Subcutaneous abdominal adipose tissue (tissue), 5 donors: ENCODE measurements around the gene IMPDH2.

Experiments
- H3K27ac ChIP-seq: one replicate; pipeline ENCODE4 v1.7.0; 2013; ENCODE audit warnings: low read depth, mild to moderate bottlenecking, inconsistent platforms, low read length, moderate library complexity
- H3K27me3 ChIP-seq, 5 donors: one replicate each; pipeline ENCODE4 v1.7.0; 2013; ENCODE audit warnings: low read length in 5 of 5, inconsistent platforms in 1 of 5; ENCODE audit not compliant: control insufficient read depth in 5 of 5, insufficient read depth in 4 of 5
- H3K36me3 ChIP-seq, 5 donors: one replicate each; pipeline ENCODE4 v1.7.0; 2013; ENCODE audit warnings: low read length in 5 of 5; ENCODE audit not compliant: control insufficient read depth in 5 of 5, insufficient read depth in 5 of 5
- H3K4me1 ChIP-seq, 5 donors: one replicate each; pipeline ENCODE4 v1.7.0; 2013; ENCODE audit warnings: low read length in 5 of 5, mild to moderate bottlenecking in 3 of 5, moderate library complexity in 1 of 5; ENCODE audit not compliant: control insufficient read depth in 5 of 5, insufficient read depth in 5 of 5
- H3K4me3 ChIP-seq, 5 donors: one replicate each; pipeline ENCODE4 v1.7.0; 2013; ENCODE audit warnings: low read length in 5 of 5, low read depth in 1 of 5
- H3K9ac ChIP-seq, 5 donors: one replicate each; pipeline ENCODE4 v1.7.0; 2013; ENCODE audit warnings: low read length in 5 of 5, mild to moderate bottlenecking in 4 of 5, moderate library complexity in 3 of 5
- H3K9me3 ChIP-seq, 5 donors: one replicate each; pipeline ENCODE4 v1.7.0; 2013; ENCODE audit warnings: low read length in 5 of 5; ENCODE audit not compliant: control insufficient read depth in 5 of 5
- donor health status: healthy.
- donor health status: healthy.
- donor health status: healthy.
- donor health status: healthy.
- donor health status: healthy.

The IMPDH2 gene

DNA sequence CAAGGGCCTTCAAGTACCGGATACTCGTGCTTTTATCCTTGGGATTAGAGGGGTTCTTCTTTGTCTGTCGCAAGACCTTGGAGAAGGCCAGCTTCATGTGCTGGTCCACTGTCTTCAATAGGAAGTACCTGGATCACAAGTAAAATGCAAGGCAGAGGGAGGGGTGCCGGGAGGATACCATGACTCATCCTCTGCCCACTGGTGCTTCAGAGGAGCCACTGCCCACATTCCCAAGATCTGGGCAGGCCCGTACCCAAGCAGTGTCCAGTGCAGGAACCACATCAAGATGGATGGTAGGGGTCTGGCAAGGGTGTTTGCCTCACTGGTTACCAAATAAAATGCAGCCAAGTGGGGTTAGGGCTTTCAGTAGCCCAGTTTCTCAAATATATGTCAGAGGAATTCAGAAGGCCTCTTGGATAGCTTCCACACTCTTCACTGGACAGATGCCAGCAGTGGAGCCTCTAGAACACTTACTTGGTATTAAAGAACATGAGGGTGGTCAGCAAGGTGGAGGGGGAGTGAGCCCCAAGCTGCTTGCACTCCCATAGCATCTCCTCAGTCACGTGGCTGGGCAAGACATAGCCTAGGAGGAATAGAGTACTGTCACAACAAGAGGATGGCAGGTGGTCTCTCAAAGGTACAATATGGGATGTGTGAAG is 3.6 kb upstream of the IMPDH2 start:
- H3K27me3 ChIP-seq = no peaks in the 10 kb centered on the region
- peaks cover 8 to 34% (median 28%) of the 10 kb centered on the region in 5 donors for H3K4me1 ChIP-seq
- no peaks in the 10 kb centered on the region for H3K9me3 ChIP-seq
- H3K36me3 ChIP-seq = peaks cover 11 to 64% (median 46%) of the 10 kb centered on the region in 5 donors
- no peak overlapping the region for H3K4me3 ChIP-seq
- no peak overlapping the region for H3K9ac ChIP-seq
- H3K27ac ChIP-seq = no peak overlapping the region

- no peaks in the 10 kb centered on the region for H3K9me3 ChIP-seq
- peak overlapping the region; percentile 92 for H3K27ac ChIP-seq
- peaks cover 8 to 42% (median 28%) of the 10 kb centered on the region in 5 donors for H3K4me1 ChIP-seq
- peaks cover 7 to 64% (median 55%) of the 10 kb centered on the region in 5 donors for H3K36me3 ChIP-seq
- no peaks in the 10 kb centered on the region for H3K27me3 ChIP-seq
- no peak overlapping the region for H3K9ac ChIP-seq
- no peak overlapping the region for H3K4me3 ChIP-seq
Observed at GRCh38 chr3:49030321-49030720, 1.1 kb upstream of the IMPDH2 start.

GRCh38 chr3:49029563-49029884 is 326 bp upstream of the IMPDH2 start:
- H3K9me3 ChIP-seq = no peaks in the 10 kb centered on the region
- H3K27me3 ChIP-seq = no peaks in the 10 kb centered on the region
- peaks cover 7 to 65% (median 58%) of the 10 kb centered on the region in 5 donors for H3K36me3 ChIP-seq
- peaks cover 8 to 45% (median 29%) of the 10 kb centered on the region in 5 donors for H3K4me1 ChIP-seq
- peak overlapping the region; percentile 32 to 79 (median 70) for H3K4me3 ChIP-seq
- peak overlapping the region; percentile 48 to 87 (median 81) for H3K9ac ChIP-seq
- peak overlapping the region; percentile 92 for H3K27ac ChIP-seq

DNA sequence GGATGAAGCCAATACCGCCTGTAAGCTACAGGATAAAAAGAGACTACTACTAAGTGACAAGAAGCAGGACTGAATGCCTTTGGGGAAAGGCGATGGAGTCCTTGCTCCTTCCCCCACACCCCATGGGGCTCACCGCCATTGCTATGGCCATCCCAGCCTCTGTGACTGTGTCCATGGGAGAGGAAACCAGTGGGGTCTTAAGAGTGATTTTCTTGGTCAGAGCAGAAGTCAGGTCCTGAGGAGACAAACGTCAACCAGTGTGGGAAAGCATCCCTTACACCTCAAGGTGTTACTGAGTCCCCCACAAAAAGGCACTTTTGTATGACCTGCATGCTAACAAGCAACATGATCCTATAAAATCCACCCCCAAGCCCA is 913 bp downstream of the IMPDH2 start:
- Histone ChIP-seq H3K36me3 (peaks cover 7 to 70% (median 63%) of the 10 kb centered on the region in 5 donors), H3K27ac (peak overlapping the region; percentile 92), H3K4me1 (peaks cover 8 to 51% (median 30%) of the 10 kb centered on the region in 5 donors), H3K9me3 (no peaks in the 10 kb centered on the region), H3K4me3 (peak overlapping the region; percentile 63 to 81 (median 70)), H3K9ac (peak overlapping the region in 3 of 5 donors; percentile 87), H3K27me3 (no peaks in the 10 kb centered on the region)

DNA sequence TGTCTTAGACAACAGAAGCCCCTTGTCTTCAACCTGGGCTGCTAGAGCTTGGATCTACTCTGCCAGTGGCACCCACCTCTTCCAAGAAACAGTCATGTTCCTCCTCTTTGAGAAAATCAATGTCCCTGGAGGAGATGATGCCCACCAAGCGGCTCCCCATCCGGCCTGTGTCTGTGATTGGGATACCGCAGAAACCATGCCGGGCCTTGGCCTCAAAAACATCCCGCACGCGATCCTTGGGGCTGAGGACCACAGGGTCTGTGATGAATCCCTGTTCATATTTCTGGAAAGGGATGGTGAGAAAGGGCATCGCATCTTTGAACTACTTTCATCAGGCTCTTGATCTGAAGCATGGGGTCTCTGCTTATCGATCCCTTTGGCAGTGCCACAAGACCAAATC is 1.6 kb downstream of the IMPDH2 start:
- Histone ChIP-seq H3K4me1 (peaks cover 11 to 51% (median 32%) of the 10 kb centered on the region in 5 donors), H3K9ac (peak overlapping the region in 2 of 5 donors; percentile 24 to 87), H3K27me3 (no peaks in the 10 kb centered on the region), H3K4me3 (no peak overlapping the region), H3K9me3 (no peaks in the 10 kb centered on the region), H3K27ac (no peak overlapping the region), H3K36me3 (peaks cover 7 to 68% (median 60%) of the 10 kb centered on the region in 5 donors)

DNA sequence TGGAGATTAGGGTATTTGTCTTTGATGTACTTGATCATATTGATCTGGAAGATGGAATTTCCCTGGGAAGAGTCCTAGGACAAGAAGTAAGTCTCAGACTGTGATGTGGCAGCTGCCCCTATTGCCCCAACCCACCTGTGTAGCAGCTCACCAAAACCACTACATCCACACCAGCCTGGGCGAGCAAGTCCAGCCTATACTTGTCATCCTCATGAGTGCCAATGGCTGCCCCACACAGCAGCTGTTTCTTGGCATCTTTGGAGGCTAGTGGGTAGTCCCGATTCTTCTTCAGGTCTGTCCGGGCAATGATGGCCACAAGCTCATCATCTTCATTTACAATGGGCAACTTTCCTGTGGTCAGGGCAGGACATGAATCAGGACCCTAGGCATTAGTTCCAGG is 2.7 kb downstream of the IMPDH2 start:
- Histone ChIP-seq H3K27me3 (no peaks in the 10 kb centered on the region), H3K36me3 (peaks cover 4 to 57% (median 49%) of the 10 kb centered on the region in 5 donors), H3K9me3 (no peaks in the 10 kb centered on the region), H3K4me1 (peaks cover 12 to 55% (median 35%) of the 10 kb centered on the region in 5 donors), H3K4me3 (no peak overlapping the region), H3K27ac (no peak overlapping the region), H3K9ac (no peak overlapping the region)

DNA sequence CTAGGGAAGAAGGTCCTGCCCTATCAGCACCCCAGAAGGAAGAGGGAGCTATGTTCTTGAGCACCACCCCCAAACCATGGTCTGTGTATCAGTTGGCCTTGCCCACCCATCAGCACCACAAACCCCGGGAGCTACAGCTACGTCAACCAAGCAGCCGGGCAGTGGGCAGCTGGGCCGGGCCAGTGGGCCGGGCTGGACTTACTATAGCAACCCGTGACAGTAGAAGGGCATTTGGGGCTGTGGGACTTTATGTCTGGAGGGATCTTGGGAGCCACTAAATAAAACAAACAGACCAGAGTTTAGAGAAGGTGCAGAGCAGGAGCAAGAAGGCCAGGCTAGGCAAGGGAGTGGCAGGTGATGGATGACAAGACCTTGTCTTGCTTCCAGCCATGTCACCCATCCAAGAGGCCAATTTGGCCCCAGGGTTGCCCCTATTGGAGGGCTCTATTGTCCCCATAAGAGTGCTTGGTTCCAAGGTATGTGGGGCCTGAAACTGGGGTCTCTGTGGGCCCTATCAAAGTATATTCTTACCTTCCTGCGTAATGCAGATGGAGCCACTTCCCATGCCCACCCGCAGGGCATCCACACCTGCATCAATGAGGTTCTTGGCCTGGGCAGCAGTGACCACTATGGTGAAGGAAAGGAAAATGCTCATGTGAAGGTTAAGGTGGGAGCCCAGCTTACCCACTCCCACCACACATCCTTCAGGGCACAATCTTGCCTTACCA is 3.2 kb downstream of the IMPDH2 start:
- Histone ChIP-seq H3K9me3 (no peaks in the 10 kb centered on the region), H3K4me3 (no peak overlapping the region), H3K27ac (no peak overlapping the region), H3K4me1 (peaks cover 12 to 58% (median 37%) of the 10 kb centered on the region in 5 donors), H3K27me3 (no peaks in the 10 kb centered on the region), H3K36me3 (peaks cover 0 to 51% (median 43%) of the 10 kb centered on the region in 5 donors), H3K9ac (no peak overlapping the region)

DNA sequence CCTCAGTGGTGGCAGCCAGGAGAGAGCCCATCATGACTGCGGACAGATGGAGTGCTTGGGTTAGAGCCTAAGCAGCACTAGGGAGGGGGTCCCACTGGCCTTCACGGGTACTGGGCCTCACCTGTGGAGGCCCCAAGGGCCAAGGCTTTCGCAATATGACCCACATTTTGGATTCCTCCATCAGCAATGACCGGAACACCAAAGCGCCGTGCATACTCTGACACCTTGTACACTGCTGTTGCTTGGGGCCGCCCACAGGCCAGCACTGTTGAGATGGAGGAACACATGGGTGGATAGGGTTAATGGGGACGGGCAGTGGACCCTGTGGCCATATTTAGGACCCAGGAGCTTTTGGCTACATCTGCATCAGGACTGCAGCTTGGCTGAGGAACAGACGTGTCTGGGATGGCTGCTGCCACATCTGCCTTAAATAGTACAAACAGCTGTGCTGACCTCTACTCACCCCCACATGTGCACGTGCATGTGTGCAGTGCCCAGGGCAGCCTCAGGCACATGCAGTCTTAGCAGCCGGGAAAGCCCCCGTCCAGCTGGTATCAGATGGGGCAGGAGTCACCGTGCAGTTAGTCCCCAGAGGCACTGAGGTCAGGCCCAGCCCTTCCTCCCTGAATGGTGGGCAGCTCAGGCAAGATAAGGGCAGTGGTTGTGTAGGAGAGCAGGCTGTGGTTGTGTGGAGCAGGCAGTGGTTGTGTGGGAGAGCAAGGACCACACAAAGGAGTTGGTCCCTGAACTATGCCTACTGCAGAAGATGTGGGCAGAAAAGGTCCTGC is 4.0 kb downstream of the IMPDH2 start:
- Histone ChIP-seq H3K27ac (no peak overlapping the region), H3K9me3 (no peaks in the 10 kb centered on the region), H3K4me1 (peaks cover 13 to 66% (median 44%) of the 10 kb centered on the region in 5 donors), H3K27me3 (no peaks in the 10 kb centered on the region), H3K36me3 (peaks cover 0 to 44% (median 36%) of the 10 kb centered on the region in 5 donors), H3K4me3 (no peak overlapping the region), H3K9ac (no peak overlapping the region)

DNA sequence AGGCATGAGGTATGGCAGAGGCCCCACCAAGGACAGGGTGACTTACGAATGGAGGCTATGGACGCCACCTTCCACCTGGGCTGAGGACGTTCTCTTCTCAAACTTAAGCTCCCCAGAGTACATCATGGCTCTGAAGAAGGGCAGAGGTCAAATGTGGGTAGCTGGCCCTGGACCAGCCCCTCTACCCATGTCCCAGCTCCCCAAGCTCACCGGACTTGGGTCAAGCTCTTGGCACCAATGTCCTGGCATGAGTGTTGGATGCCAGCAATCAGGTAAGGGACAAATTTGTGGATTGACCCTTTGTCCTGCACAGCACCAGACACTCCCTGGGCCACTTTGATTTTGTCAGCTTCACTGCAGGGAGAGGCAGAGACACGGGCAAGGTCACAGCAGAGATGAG is 4.7 kb downstream of the IMPDH2 start:
- H3K4me1 ChIP-seq = peaks cover 15 to 69% (median 49%) of the 10 kb centered on the region in 5 donors
- peaks cover 0 to 40% (median 36%) of the 10 kb centered on the region in 5 donors for H3K36me3 ChIP-seq
- H3K4me3 ChIP-seq = no peak overlapping the region
- no peaks in the 10 kb centered on the region for H3K27me3 ChIP-seq
- no peak overlapping the region for H3K9ac ChIP-seq
- H3K9me3 ChIP-seq = no peaks in the 10 kb centered on the region
- no peak overlapping the region for H3K27ac ChIP-seq
